Activated naive CD4-positive, alpha-beta T cell treated with anti-CD3 and anti-CD28 coated beads, Interleukin-2, amount 10 ng/mL, durations not matched to agents 7 days and 5 days (primary cell): ENCODE measurements around the gene RNF220.
"Not testable (repeated sequence)": the region's sequence is repeated elsewhere in the genome, so short reads cannot be mapped to it uniquely, and the experiment has no call there.

ENCODE experiments used
- CTCF ChIA-PET: fragments of 350-600 bp; sonication (Branson Sonifier 250); formaldehyde crosslinking; loops from one replicate; lab custom pipeline; 2021; ENCODE audit warnings: antibody characterized with exemption; lab: Charles Lee
- DNase-seq: peaks from one replicate; pipeline ENCODE4 v3.0.0-alpha.2; 2020
- H3K27ac Mint-ChIP-seq: one replicate; pipeline ENCODE4 v1.8.0; 2021; ENCODE audit warnings: mild to moderate bottlenecking, moderate library complexity, mixed read lengths
- H3K27me3 Mint-ChIP-seq: one replicate; pipeline ENCODE4 v1.8.0; 2021; ENCODE audit warnings: mild to moderate bottlenecking, mixed read lengths
- H3K36me3 Mint-ChIP-seq: one replicate; pipeline ENCODE4 v1.8.0; 2021; ENCODE audit warnings: mixed read lengths
- H3K4me1 Mint-ChIP-seq: one replicate; pipeline ENCODE4 v1.8.0; 2021; ENCODE audit warnings: mixed read lengths
- H3K4me3 Mint-ChIP-seq: one replicate; pipeline ENCODE4 v1.8.0; 2021; ENCODE audit warnings: mild to moderate bottlenecking, moderate library complexity, mixed read lengths
- H3K9me3 Mint-ChIP-seq: one replicate; pipeline ENCODE4 v1.8.0; 2021; ENCODE audit warnings: mixed read lengths

RNF220 gene

DNA sequence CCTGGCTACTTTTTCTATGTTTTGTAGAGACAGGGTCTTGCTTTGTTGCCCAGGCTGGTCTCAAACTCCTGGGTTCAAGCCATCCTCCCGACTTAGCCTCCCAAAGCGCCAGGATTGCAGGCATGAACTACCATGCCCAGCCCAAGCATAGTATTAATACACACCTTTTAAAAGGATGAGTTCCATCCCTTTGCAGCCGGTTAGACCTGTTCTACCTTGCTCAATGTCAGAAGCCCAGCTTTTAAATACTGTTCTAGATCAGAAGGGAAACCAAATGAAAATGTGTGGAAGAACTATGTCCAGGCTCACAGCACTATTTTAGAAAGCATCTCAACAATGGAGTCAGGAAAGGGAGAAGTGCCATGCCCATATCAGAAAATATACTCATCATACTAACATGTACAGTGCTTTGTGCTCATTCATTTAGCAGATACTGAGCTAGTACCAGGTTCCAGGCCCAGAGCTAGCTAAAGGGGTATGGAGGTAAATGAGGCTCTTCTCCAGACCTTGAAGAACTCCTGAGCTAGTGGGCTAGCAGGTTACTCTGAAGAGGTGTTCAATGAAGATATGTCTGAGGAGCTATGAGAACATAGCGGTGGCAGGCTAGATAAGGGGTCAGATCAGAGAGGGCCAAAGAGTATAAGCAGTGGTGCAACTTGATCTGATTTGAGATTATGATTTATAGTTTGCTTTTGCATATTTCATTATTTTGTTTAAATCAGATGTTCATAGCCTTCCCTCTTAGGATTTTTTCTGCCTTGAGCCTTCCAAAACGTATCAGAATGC is 78.2 kb downstream of the RNF220 start:
- Mint-ChIP-seq H3K9me3 (no peaks in the 10 kb centered on the region), H3K4me3 (no peak overlapping the region), H3K27ac (no peak overlapping the region), H3K36me3 (no peaks in the 10 kb centered on the region), H3K27me3 (peaks cover 47% of the 10 kb centered on the region), H3K4me1 (no peaks in the 10 kb centered on the region)
- CTCF ChIA-PET: no interaction called here
- no peak for DNase-seq

DNA sequence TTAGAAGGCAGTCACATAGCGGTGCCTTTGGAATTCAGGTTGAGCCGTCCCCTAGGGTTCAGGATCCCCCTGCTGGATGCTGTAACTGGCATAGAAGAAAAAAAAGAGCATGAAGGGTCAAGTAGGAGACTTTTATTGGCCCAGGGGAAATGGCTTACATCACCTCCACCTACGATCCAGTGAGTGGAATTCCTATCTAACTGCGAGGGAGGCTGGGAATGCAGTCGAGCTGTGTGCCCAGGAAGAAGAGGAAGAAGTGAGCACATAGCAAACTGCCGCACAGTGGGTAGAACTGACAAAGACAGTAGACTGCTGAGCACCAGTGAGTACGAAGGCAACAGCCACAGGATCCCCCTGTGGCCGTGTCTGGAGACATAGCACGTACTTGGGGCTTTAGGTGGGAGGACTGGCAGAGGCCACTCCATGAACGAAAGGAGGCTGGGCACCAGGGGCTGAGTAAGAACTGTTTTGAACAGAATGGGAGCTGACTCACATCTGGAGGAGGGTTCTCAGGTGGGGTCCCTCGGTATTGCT is 79.2 kb downstream of the RNF220 start:
- Mint-ChIP-seq H3K4me3 (no peak overlapping the region), H3K27ac (no peak overlapping the region)
- DNase-seq: no peak

DNA sequence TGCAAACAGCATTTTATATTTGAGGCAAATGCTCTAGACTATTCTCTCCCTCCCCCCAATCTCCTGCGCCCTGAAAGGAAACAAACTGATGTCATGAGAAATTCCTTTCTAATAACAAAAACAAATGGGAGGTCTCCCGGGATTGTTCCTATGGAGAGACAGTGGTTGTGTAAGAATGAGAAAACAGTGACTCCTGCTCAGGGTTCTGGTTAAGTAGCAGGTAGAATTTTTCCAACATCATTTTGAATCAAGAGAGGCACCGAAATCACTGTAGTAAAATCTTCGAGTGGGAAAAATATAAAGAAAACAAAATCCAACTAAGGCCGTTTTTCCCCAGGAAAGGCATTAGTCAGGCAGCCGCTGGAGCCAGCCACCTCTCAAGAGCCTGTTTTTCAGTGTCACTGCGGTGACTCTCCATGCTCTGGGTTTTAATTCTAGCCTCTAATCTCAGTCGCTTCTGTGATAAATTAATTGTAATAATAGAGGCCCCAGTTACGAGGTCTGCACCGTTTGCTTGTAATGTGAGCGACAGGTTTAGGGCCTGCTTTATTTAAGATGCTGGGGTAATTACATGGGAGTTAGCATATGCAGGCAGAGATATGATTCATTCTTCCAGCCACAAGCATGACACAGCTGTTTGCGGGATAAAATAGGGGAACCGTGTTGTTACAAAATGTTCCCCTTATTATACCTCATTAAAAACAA is 80.3 kb downstream of the RNF220 start:
- no peak overlapping the region for H3K27ac Mint-ChIP-seq
- no peaks in the 10 kb centered on the region for H3K4me1 Mint-ChIP-seq
- no peak for DNase-seq
- H3K27me3 Mint-ChIP-seq: peaks cover 52% of the 10 kb centered on the region
- H3K4me3 Mint-ChIP-seq: no peak overlapping the region
- CTCF ChIA-PET: no interaction called here
- H3K9me3 Mint-ChIP-seq: no peaks in the 10 kb centered on the region
- H3K36me3 Mint-ChIP-seq: no peaks in the 10 kb centered on the region

More for the DNA sequence above, 79.2 kb downstream of the RNF220 start:
- no peaks in the 10 kb centered on the region for H3K4me1 Mint-ChIP-seq
- H3K27me3 Mint-ChIP-seq: peaks cover 47% of the 10 kb centered on the region
- no peaks in the 10 kb centered on the region for H3K36me3 Mint-ChIP-seq
- CTCF ChIA-PET: no interaction called here
- H3K9me3 Mint-ChIP-seq: no peaks in the 10 kb centered on the region

DNA sequence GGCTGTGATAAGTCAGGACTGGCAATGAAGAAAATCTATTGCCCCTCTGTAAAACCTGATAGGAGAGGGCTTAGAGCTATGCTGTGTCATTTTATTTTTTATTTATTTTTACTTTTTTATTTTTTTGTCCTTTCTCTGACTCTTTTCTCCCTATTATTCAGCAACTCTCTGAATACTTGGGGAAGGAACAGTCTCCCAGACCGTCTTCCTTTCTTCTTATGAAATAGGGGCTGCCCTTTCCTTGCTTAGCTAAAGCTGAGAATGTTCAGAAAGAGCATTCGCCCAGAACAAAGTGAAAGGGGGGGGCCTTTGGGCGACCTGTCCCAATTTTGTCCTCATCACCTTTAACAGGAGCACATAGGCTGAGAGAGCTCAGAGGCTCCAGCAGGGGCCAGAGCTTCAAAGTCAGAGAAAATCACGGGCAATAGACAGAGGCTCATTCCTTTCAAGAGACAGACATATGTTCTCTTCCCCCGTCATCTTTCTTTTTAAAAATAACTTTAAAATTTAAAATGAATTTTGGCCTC is 80.9 kb downstream of the RNF220 start:
- H3K4me1 Mint-ChIP-seq: no peaks in the 10 kb centered on the region
- CTCF ChIA-PET: no interaction called here

DNA sequence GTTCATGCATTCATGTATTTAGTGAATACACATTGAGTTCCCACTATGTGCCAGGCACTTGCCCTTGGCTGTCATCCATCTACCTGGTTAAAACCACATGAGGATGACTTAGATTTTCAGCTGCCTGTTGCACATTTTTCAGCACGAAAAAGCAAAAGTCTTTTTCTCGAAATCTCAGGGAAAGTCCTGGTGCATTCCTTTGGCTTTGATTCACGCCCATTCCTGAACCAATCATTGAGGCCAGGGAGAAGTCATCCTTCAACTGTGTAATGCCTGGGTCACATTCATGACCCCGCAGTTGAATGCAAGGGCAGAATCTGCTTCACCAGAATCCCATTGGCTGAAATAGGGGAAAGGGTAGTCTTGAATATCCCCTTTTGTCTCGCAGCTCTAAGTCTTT is 84.4 kb downstream of the RNF220 start:
- H3K27ac Mint-ChIP-seq: no peak overlapping the region
- no peaks in the 10 kb centered on the region for H3K36me3 Mint-ChIP-seq
- no peak for DNase-seq
- no peak overlapping the region for H3K4me3 Mint-ChIP-seq
- H3K27me3 Mint-ChIP-seq: peaks cover 26% of the 10 kb centered on the region
- CTCF ChIA-PET: interaction anchor here (0.9 kb wide), 1 partner anchor 120 kb away, joined by 3 read pairs; no protein-coding TSS in a partner anchor
- H3K4me1 Mint-ChIP-seq: no peaks in the 10 kb centered on the region
- no peaks in the 10 kb centered on the region for H3K9me3 Mint-ChIP-seq

More for the DNA sequence above, 80.9 kb downstream of the RNF220 start:
- Mint-ChIP-seq H3K27ac (no peak overlapping the region), H3K27me3 (peaks cover 51% of the 10 kb centered on the region), H3K4me3 (no peak overlapping the region), H3K9me3 (no peaks in the 10 kb centered on the region), H3K36me3 (no peaks in the 10 kb centered on the region)
- no peak for DNase-seq

DNA sequence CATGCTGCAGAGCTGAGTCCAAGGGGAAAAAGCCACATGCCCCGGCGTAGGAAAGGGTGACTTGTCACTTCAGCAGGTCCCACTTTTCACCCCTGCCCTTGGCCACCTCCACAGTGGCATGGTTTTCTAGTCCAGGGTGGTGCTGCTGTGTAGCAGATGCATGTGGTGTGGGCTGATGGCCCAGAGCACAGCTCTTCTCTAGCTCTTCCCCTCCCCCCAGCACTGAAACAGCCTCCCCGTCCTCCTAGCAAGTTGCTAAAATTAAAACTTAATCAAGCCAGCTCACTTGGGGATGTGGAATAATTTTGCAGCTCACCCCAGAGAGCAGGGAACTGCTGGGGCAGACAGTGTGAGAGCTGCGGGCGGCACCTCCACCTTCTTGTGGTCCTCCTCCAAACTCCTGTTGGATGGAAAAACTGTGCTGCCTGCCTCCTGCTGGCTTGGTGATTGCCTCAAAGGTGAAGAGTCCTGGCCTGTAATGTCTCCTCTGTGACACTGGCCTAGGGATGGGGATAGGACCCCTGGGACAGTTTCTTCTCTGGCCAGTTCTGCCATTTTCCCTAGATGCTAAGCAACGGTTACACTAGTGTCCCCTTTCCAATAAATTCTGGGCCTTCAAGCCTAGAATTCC is 91.6 kb downstream of the RNF220 start:
- Mint-ChIP-seq H3K4me1 (no peaks in the 10 kb centered on the region), H3K9me3 (no peaks in the 10 kb centered on the region), H3K27me3 (peaks cover 15% of the 10 kb centered on the region), H3K36me3 (no peaks in the 10 kb centered on the region), H3K27ac (no peak overlapping the region), H3K4me3 (no peak overlapping the region)
- CTCF ChIA-PET: interaction anchor here (0.5 kb wide), 1 partner anchor 11 kb away, joined by 3 read pairs; no protein-coding TSS in a partner anchor
- DNase-seq: no peak

DNA sequence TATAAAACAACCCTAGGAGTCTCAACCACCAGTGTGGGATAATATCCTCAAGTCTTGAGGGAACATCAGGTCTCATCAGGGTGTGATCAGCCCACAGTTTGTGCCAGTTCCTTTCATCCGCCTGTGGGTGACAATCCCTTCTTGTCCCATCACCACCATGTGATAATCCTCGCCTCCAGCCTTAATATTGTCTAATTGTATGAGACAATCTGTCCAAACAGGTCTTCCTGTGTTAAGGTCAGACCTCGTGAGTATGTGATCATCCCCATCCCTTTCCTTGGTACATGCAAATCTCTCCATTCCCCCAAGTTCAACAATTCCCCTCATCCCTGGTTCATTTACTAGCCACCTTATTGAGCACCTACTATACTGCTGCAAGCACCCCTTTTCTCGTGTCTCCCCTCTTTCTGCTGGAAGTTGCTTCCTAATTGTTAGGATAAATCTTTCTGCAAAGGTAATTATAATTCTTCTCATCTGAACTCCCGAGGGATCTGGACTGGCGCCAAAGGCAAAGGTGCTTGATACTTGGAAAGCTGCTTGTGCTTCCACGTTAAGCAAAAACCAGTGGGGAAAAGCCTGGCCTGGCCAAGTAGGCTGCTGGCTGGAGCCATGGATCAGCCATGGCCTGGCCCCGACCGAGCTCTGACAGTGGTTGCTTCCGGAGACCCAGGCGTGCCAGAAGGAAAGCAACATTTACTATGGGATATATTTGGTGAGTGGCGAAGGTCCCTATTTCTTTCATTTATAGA is 92.5 kb downstream of the RNF220 start:
- DNase-seq: no peak
- no peaks in the 10 kb centered on the region for H3K9me3 Mint-ChIP-seq
- CTCF ChIA-PET: no interaction called here
- H3K4me3 Mint-ChIP-seq: no peak overlapping the region
- no peaks in the 10 kb centered on the region for H3K36me3 Mint-ChIP-seq
- peaks cover 15% of the 10 kb centered on the region for H3K27me3 Mint-ChIP-seq
- H3K4me1 Mint-ChIP-seq: no peaks in the 10 kb centered on the region
- H3K27ac Mint-ChIP-seq: no peak overlapping the region

DNA sequence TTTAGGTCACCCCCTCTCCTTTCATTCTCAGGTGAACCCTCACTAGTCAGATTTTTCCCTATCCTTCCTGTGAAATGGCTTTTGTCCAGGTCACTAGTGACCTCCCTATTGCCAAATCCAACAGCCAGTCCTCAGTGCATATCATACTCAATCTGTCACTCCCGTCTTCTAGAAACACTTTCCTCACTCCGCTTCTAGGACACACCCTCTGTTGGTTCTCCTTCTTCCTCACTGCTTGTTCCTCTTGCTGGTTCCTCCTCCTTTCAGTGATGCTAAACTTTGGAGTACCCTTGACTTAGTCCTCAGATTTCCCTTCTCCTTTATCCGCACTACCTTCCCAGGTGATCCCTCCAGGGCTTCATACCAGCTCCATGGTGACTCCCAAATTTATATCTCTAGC is 94.3 kb downstream of the RNF220 start:
- Mint-ChIP-seq H3K36me3 (no peaks in the 10 kb centered on the region), H3K27ac (no peak overlapping the region), H3K9me3 (no peaks in the 10 kb centered on the region), H3K27me3 (peaks cover 11% of the 10 kb centered on the region), H3K4me3 (no peak overlapping the region), H3K4me1 (no peaks in the 10 kb centered on the region)
- CTCF ChIA-PET: no interaction called here
- DNase-seq: no peak

DNA sequence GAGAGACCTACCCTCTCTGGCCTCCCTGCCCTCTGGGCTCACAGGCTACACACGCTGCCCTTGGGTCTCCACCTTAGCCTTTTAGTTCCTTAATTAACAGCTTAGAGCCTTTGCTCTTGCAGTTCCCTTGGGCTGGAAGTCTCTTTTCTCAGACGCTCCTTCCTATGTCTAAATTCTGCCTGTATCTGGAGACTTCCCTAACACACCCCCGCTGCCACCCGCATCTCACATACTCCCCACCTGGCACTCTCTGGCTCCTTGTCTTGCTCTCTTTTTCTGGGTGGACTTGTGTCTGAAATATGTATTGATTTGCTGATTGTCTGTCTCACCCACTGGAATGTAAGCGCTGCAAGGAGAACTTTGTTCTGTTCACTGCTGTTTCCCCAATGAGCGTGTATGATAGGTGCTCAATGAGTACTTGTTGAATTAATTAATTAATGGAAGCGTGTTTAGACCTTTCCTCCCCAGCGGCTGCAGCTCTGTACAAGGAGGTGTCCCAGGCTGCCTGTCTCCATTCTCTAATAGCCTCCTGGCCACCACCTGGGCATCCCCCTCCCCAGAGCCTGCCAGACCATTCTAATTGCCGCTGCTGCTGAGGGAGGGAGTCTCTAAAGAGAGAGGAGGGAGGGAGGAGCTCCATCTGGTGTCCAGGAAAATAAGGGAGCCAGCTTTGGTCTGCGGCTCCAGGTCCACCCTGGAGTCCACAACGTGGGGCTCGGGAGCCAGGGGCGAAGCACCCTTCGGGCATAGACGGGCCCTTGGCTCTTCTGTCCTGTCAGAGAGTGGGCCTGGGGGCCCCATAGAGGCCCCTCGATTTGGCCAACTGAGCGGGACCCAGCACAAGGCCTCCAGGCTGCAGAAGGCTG is 95.4 kb downstream of the RNF220 start:
- no peaks in the 10 kb centered on the region for H3K9me3 Mint-ChIP-seq
- CTCF ChIA-PET: no interaction called here
- no peak for DNase-seq
- peaks cover 11% of the 10 kb centered on the region for H3K27me3 Mint-ChIP-seq
- H3K4me1 Mint-ChIP-seq: no peaks in the 10 kb centered on the region
- H3K4me3 Mint-ChIP-seq: no peak overlapping the region
- no peaks in the 10 kb centered on the region for H3K36me3 Mint-ChIP-seq
- no peak overlapping the region for H3K27ac Mint-ChIP-seq

DNA sequence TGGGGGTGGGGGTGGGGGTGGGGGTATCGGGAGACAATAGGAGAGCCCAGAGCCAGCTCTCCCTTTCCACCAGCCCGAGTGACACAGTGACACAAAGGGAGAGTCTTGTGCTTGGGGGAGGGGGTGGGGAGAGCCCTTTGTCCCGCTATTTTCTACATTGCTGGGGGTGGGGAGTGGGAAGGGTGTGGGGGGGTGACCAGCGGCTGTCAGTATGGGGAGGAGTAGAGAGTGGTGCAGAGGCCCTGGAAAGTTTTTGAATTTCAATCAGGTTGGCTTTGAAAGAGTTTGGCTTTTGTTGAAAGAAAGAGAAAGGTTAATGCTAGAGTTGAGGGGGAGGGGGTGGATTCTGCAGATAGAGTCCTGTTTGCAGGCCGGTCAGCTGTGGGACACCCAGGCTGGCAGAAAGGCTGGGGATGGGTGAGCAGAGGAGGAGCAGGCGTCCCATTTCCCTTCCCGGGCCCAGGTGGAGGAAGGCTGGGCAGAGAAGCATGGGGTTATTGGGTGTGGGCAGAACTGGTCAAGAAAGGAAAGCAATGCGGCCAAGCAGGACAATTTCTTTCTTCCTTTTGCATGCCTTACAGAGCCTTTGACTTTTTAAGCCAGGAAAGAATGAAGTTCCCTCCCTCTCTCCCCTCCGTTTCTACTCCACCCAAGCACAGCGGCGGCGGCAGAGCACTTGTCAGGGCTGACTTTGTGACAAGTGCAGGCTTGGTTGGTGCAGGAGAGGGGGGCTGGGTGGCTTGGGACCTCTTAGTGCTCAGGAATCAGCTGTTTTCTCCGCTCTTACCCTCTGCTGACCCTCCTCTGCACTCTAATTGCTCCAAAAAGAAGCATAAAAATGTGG is 96.2 kb downstream of the RNF220 start:
- Mint-ChIP-seq H3K27me3 (peaks cover 11% of the 10 kb centered on the region), H3K27ac (no peak overlapping the region), H3K4me1 (no peaks in the 10 kb centered on the region), H3K4me3 (no peak overlapping the region), H3K9me3 (no peaks in the 10 kb centered on the region), H3K36me3 (no peaks in the 10 kb centered on the region)
- CTCF ChIA-PET: no interaction called here
- DNase-seq: no peak

DNA sequence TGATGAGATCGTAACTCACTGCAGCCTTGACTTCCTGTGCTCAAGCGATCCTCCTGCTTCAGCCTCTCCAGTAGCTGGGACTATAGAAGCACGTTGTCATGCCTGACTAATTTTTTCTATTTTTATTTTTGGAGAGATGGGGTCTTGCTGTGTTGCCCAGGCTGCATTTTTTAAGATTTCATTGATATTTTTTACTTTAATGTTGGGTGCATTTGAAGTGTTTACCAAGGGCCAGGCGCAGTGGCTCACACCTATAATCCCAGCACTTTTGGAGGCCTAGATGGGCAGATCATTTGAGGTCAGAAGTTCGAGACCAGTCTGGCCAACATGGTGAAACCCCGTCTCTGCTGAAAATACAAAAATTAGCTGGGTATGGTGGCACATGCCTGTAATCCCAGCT is 97.8 kb downstream of the RNF220 start:
- H3K4me3 Mint-ChIP-seq, H3K27ac Mint-ChIP-seq, DNase-seq, H3K36me3 Mint-ChIP-seq, CTCF ChIA-PET, H3K4me1 Mint-ChIP-seq, H3K9me3 Mint-ChIP-seq: not testable (repeated sequence)
- peaks cover 16% of the 10 kb centered on the region for H3K27me3 Mint-ChIP-seq

DNA sequence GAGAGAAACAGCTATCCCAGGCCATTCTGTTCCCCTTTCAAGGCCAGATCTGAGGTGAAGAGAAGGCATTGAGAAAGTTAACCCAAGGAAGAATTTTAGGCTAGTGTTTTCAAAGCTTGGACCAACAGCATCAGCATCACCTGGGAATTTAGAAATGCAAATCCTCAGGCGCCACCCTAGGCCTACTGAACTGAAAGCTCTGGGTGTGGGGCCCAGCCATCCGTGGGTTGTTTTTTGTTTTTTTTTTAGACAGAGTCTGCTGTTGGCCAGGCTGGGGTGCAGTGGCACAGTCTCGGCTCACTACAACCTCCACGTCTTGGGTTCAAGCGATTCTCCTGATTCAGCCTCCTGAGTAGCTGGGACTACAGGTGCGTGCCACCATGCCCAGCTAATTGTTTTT is 98.6 kb downstream of the RNF220 start:
- no peaks in the 10 kb centered on the region for H3K36me3 Mint-ChIP-seq
- no peaks in the 10 kb centered on the region for H3K4me1 Mint-ChIP-seq
- H3K9me3 Mint-ChIP-seq: no peaks in the 10 kb centered on the region
- no peak overlapping the region for H3K4me3 Mint-ChIP-seq
- H3K27ac Mint-ChIP-seq: no peak overlapping the region
- CTCF ChIA-PET: no interaction called here
- DNase-seq: no peak
- peaks cover 22% of the 10 kb centered on the region for H3K27me3 Mint-ChIP-seq
